Esophagus squamous epithelium (tissue), 4 donors: ENCODE data around the gene SLC28A1.

Source experiments
- POLR2A ChIP-seq, 4 donors: fragments of 450-650 bp; IDR thresholded peaks; one replicate each; pipeline ENCODE4 v1.6.1; 2017; ENCODE audit warnings: antibody characterized with exemption in 4 of 4, mild to moderate bottlenecking in 4 of 4, moderate library complexity in 3 of 4
- TF ChIP-seq, protein P1 (sequence below), 6 experiments: fragments of 450-650 bp in 4 of 6; fragments of 200-600 bp in 2 of 6; sonication (generic) in 2 of 6; IDR thresholded peaks; one replicate each; pipeline ENCODE4 v1.5.1; 2016 to 2019; ENCODE audit warnings: antibody characterized with exemption in 6 of 6, mild to moderate bottlenecking in 4 of 6, moderate library complexity in 4 of 6

DNA sequence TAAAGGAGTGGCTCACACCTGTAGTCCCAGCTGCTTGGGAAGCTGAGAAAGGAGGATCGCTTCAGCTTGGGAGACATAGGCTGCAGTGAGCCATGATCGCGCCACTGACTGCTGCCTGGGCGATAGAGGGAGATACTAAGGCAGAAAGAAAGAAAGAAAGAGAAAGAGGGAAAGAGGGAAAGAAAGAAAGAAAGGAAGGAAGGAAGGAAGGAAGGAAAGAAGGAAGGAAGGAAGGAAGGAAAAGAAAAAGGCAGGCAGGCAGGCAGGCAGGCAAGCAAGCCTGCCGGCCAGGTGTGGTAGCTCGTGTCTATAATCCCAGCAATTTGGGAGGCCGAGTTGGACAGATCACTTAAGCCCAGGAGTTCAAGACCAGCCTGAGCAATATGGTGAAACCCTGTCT is 15.3 kb downstream of the SLC28A1 start:
- TF ChIP-seq POLR2A (IDR thresholded peaks at IDR 0.05), result no peak
- TF ChIP-seq, protein P1, sequence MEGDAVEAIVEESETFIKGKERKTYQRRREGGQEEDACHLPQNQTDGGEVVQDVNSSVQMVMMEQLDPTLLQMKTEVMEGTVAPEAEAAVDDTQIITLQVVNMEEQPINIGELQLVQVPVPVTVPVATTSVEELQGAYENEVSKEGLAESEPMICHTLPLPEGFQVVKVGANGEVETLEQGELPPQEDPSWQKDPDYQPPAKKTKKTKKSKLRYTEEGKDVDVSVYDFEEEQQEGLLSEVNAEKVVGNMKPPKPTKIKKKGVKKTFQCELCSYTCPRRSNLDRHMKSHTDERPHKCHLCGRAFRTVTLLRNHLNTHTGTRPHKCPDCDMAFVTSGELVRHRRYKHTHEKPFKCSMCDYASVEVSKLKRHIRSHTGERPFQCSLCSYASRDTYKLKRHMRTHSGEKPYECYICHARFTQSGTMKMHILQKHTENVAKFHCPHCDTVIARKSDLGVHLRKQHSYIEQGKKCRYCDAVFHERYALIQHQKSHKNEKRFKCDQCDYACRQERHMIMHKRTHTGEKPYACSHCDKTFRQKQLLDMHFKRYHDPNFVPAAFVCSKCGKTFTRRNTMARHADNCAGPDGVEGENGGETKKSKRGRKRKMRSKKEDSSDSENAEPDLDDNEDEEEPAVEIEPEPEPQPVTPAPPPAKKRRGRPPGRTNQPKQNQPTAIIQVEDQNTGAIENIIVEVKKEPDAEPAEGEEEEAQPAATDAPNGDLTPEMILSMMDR (IDR thresholded peaks at IDR 0.05), result no peak
